Measurements from ENCODE around the gene PRSS36. TPM values are rescaled to one million over a fixed set of nuclear protein-coding genes. Genes with fewer than 3 reads are reported as not detected.

The PRSS36 gene
- total RNA-seq, 1 experiment from 2014 or later = 1.3 TPM

- TF ChIP-seq, protein P1, sequence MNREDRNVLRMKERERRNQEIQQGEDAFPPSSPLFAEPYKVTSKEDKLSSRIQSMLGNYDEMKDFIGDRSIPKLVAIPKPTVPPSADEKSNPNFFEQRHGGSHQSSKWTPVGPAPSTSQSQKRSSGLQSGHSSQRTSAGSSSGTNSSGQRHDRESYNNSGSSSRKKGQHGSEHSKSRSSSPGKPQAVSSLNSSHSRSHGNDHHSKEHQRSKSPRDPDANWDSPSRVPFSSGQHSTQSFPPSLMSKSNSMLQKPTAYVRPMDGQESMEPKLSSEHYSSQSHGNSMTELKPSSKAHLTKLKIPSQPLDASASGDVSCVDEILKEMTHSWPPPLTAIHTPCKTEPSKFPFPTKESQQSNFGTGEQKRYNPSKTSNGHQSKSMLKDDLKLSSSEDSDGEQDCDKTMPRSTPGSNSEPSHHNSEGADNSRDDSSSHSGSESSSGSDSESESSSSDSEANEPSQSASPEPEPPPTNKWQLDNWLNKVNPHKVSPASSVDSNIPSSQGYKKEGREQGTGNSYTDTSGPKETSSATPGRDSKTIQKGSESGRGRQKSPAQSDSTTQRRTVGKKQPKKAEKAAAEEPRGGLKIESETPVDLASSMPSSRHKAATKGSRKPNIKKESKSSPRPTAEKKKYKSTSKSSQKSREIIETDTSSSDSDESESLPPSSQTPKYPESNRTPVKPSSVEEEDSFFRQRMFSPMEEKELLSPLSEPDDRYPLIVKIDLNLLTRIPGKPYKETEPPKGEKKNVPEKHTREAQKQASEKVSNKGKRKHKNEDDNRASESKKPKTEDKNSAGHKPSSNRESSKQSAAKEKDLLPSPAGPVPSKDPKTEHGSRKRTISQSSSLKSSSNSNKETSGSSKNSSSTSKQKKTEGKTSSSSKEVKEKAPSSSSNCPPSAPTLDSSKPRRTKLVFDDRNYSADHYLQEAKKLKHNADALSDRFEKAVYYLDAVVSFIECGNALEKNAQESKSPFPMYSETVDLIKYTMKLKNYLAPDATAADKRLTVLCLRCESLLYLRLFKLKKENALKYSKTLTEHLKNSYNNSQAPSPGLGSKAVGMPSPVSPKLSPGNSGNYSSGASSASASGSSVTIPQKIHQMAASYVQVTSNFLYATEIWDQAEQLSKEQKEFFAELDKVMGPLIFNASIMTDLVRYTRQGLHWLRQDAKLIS (CRISPR knock-in tag; IDR thresholded peaks at IDR 0.05; ENCODE audit: borderline replicate concordance) = no peak
- peak; percentile 71 for TF ChIP-seq ZNF121 (CRISPR knock-in tag; IDR thresholded peaks at IDR 0.05)
- no peak for TF ChIP-seq ATF6 (CRISPR knock-in tag; IDR thresholded peaks at IDR 0.05)
- no peak for TF ChIP-seq TEAD4 (CRISPR knock-in tag; IDR thresholded peaks at IDR 0.05)
- TF ChIP-seq, protein P2, sequence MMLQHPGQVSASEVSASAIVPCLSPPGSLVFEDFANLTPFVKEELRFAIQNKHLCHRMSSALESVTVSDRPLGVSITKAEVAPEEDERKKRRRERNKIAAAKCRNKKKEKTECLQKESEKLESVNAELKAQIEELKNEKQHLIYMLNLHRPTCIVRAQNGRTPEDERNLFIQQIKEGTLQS (CRISPR knock-in tag; conservative IDR thresholded peaks at IDR 0.05) = no peak
- peak; percentile 68; the same call in 1 of the 2 replicates for TF ChIP-seq HMGXB4 (CRISPR knock-in tag; IDR thresholded peaks at IDR 0.05)
- TF ChIP-seq E2F5 (CRISPR knock-in tag; IDR thresholded peaks at IDR 0.05) = no peak
- TF ChIP-seq FOXK1 (CRISPR knock-in tag; IDR thresholded peaks at IDR 0.05) = no peak
- 0 out of 2 replicates have a peak, but pooled peaks have one; percentile 11 for TF ChIP-seq ZMAT4 (CRISPR knock-in tag; IDR thresholded peaks at IDR 0.05)
- no peak for TF ChIP-seq NFATC4 (CRISPR knock-in tag; IDR thresholded peaks at IDR 0.05)
- no peak for TF ChIP-seq ZNF396 (CRISPR knock-in tag; IDR thresholded peaks at IDR 0.05; ENCODE audit: borderline replicate concordance)
- no peak for TF ChIP-seq PRDM15 (CRISPR knock-in tag; IDR thresholded peaks at IDR 0.05)
- 0 out of 2 replicates have a peak, but pooled peaks have one; percentile 34 for TF ChIP-seq KAT7 (CRISPR knock-in tag; IDR thresholded peaks at IDR 0.05; ENCODE audit: borderline replicate concordance)
- 0 out of 2 replicates have a peak, but pooled peaks have one; percentile 20 for TF ChIP-seq GTF2I (CRISPR knock-in tag; conservative IDR thresholded peaks at IDR 0.05)
- TF ChIP-seq SP1 (CRISPR knock-in tag; conservative IDR thresholded peaks at IDR 0.05) = no peak; the same call in 1 of the 2 replicates
- TF ChIP-seq ARID4B (CRISPR knock-in tag; IDR thresholded peaks at IDR 0.05; ENCODE audit: borderline replicate concordance) = no peak
- TF ChIP-seq ZNF317 (CRISPR knock-in tag; IDR thresholded peaks at IDR 0.05; ENCODE audit: borderline replicate concordance, low read depth) = no peak
Measured at GRCh38 chr16:31134625-31135534, 15.0 kb downstream of the PRSS36 start (continued).
